MCF 10A (cell line): ENCODE measurements around the gene MRPL37. TPM values are rescaled to one million over a fixed set of nuclear protein-coding genes. Genes with fewer than 3 reads are reported as not detected.

Experiments used
- BruUV-seq: library from RNA; stranded (reverse); fragments of 400-500 nt; replicated peaks from 2 replicates; lab custom pipeline; 2021; lab: Mats Ljungman, UMichigan
- CTCF ChIA-PET: fragments of 300-600 bp; sonication (Branson Sonifier 250); formaldehyde crosslinking; extraction: SDS; loops from one replicate; lab custom pipeline; 2021; ENCODE audit warnings: antibody characterized with exemption, inconsistent platforms; lab: Yijun Ruan, JAX
- POLR2A ChIA-PET: fragments of 300-600, 350-650 bp; sonication (Branson Sonifier 250); formaldehyde crosslinking; extraction: SDS; loops from one replicate; lab custom pipeline; 2020; ENCODE audit warnings: antibody characterized with exemption, inconsistent platforms; lab: Yijun Ruan, JAX
- DNase-seq: peaks from one replicate; pipeline ENCODE4 v3.0.0-alpha.2; 2018; ENCODE audit not compliant: unreplicated experiment
- H3K27ac Mint-ChIP-seq: one replicate; pipeline ENCODE4 v1.8.0; 2022; ENCODE audit warnings: mild to moderate bottlenecking, low read depth, mixed read lengths; ENCODE audit not compliant: unreplicated experiment
- H3K27me3 Mint-ChIP-seq: one replicate; pipeline ENCODE4 v1.8.0; 2022; ENCODE audit warnings: mixed read lengths; ENCODE audit not compliant: insufficient read depth, unreplicated experiment
- H3K36me3 Mint-ChIP-seq: one replicate; pipeline ENCODE4 v1.8.0; 2022; ENCODE audit warnings: mild to moderate bottlenecking, moderate library complexity, mixed read lengths; ENCODE audit not compliant: insufficient read depth, unreplicated experiment
- H3K4me1 Mint-ChIP-seq: one replicate; pipeline ENCODE4 v1.8.0; 2022; ENCODE audit warnings: mixed read lengths; ENCODE audit not compliant: insufficient read depth, unreplicated experiment
- H3K4me3 Mint-ChIP-seq: one replicate; pipeline ENCODE4 v1.8.0; 2022; ENCODE audit warnings: mild to moderate bottlenecking, moderate library complexity, mixed read lengths; ENCODE audit not compliant: unreplicated experiment
- H3K9me3 Mint-ChIP-seq: one replicate; pipeline ENCODE4 v1.8.0; 2022; ENCODE audit warnings: mixed read lengths; ENCODE audit not compliant: unreplicated experiment
- intact Hi-C: fragments of 100-400 bp; cut with micrococcal nuclease; formaldehyde crosslinking; loops from 2 replicates; pipeline ENCODE4 v1.14.1; 2022
- total RNA-seq: library from RNA; stranded (reverse); gene quantifications from 2 replicates; pipeline ENCODE4 v1.2.3, GENCODE V29; 2022
- TF ChIP-seq, protein P1 (sequence below): fragments of 200-600 bp; IDR thresholded peaks from one replicate; pipeline ENCODE4 v1.8.0; 2022; ENCODE audit warnings: antibody characterized with exemption, mild to moderate bottlenecking; ENCODE audit not compliant: unreplicated experiment

Gene MRPL37
- total RNA-seq, 1 experiment from 2014 or later: 128 TPM

- TF ChIP-seq, protein P1, sequence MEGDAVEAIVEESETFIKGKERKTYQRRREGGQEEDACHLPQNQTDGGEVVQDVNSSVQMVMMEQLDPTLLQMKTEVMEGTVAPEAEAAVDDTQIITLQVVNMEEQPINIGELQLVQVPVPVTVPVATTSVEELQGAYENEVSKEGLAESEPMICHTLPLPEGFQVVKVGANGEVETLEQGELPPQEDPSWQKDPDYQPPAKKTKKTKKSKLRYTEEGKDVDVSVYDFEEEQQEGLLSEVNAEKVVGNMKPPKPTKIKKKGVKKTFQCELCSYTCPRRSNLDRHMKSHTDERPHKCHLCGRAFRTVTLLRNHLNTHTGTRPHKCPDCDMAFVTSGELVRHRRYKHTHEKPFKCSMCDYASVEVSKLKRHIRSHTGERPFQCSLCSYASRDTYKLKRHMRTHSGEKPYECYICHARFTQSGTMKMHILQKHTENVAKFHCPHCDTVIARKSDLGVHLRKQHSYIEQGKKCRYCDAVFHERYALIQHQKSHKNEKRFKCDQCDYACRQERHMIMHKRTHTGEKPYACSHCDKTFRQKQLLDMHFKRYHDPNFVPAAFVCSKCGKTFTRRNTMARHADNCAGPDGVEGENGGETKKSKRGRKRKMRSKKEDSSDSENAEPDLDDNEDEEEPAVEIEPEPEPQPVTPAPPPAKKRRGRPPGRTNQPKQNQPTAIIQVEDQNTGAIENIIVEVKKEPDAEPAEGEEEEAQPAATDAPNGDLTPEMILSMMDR: no peak
- Mint-ChIP-seq H3K4me3 (no peak overlapping the region), H3K4me1 (peaks cover 5% of the 10 kb centered on the region), H3K27me3 (no peaks in the 10 kb centered on the region), H3K27ac (no peak overlapping the region), H3K36me3 (peaks cover 15% of the 10 kb centered on the region), H3K9me3 (no peaks in the 10 kb centered on the region)
- intact Hi-C loops: no loop called here
- DNase-seq: no peak
- ChIA-PET CTCF (interaction anchor here (0.6 kb wide), 1 partner anchor 10 kb away, joined by 3 read pairs; no protein-coding TSS in a partner anchor), POLR2A (no interaction called here)
- no TSS peak for BruUV-seq
Measured at GRCh38 chr1:54244655-54245054, 44.7 kb downstream of the MRPL37 start.

DNA sequence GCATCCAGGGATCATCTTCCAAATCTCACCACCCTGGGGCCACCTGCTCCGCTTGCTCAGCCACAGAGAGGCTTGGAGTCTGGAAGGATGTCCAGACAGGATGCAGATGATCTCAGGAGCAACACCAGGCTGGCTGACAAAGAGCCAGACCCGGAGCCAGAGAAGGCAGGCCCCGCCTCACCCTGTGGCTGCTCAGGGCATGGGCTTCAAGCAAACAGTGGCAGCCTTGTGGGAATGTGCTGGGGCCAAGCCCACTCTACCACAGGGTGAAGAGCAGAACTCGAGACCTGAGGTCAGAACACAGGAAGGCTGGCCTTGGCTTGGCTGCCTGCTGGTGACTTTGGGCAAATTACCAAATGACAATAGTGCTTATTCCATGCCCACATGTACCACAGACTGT lies 45.5 kb downstream of the MRPL37 start:
- BruUV-seq: no TSS peak
- CTCF ChIA-PET: no interaction called here
- Mint-ChIP-seq H3K36me3 (peaks cover 15% of the 10 kb centered on the region), H3K27ac (no peak overlapping the region), H3K27me3 (no peaks in the 10 kb centered on the region), H3K9me3 (no peaks in the 10 kb centered on the region), H3K4me3 (no peak overlapping the region), H3K4me1 (peaks cover 5% of the 10 kb centered on the region)
- POLR2A ChIA-PET: no interaction called here
- TF ChIP-seq, protein P1: no peak
- DNase-seq: no peak
- intact Hi-C loops: no loop called here

DNA sequence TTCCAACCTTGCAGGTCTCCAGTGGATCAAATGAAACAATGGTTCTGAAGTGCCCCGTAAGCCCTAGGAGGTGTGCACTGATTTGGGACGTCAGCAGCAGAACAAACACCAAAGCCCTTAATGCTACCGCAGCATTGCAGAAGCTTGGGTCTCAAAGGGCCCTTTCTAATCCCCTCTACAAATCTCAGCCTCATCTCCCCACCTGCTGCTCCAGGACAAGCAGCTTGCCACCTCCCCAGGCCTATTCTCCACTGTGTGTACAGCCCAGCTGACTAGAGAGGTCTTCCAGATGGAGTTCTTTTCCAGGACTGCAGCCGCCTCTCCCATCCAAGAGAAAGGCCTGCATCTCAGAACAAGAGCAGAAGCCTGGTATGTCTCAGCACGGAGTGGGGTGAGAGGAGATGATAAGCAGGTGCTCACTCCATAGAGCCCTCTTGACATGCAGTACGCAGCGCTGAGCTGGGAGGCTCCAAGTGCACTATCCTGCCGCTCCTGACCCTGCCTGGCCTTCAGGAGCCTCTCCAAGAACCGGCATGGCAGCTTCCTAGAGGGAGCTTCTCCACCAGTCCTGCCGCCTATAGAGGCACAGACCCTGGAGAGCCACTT lies 46.3 kb downstream of the MRPL37 start:
- intact Hi-C loops: no loop called here
- Mint-ChIP-seq H3K27ac (no peak overlapping the region), H3K4me1 (peaks cover 5% of the 10 kb centered on the region), H3K4me3 (no peak overlapping the region), H3K36me3 (peaks cover 15% of the 10 kb centered on the region), H3K27me3 (no peaks in the 10 kb centered on the region), H3K9me3 (no peaks in the 10 kb centered on the region)
- DNase-seq: no peak
- BruUV-seq: no TSS peak
- ChIA-PET POLR2A (interaction anchor here (1.3 kb wide), 1 partner anchor 19 kb away, joined by 3 read pairs; no protein-coding TSS in a partner anchor), CTCF (interaction anchor here (0.6 kb wide), 1 partner anchor 446 kb away, joined by 3 read pairs; no protein-coding TSS in a partner anchor)
- TF ChIP-seq, protein P1: no peak

GRCh38 chr1:54247863-54248515 lies 48.0 kb downstream of the MRPL37 start:
- Mint-ChIP-seq H3K9me3 (no peaks in the 10 kb centered on the region), H3K36me3 (peaks cover 24% of the 10 kb centered on the region), H3K4me1 (peaks cover 10% of the 10 kb centered on the region), H3K4me3 (no peak overlapping the region), H3K27ac (no peak overlapping the region), H3K27me3 (no peaks in the 10 kb centered on the region)
- BruUV-seq: no TSS peak
- intact Hi-C loops: no loop called here
- no peak for DNase-seq
- ChIA-PET CTCF (no interaction called here), POLR2A (no interaction called here)
- TF ChIP-seq, protein P1: no peak
